Thyroid gland (tissue), 4 donors: ENCODE results near the gene MYO18B. TPM values are rescaled to one million over a fixed set of nuclear protein-coding genes. Genes with fewer than 3 reads are reported as not detected.

ENCODE experiments used
- DNase-seq, 2 donors: peaks; one replicate each; pipeline ENCODE4 v3.0.0-alpha.2; 2019
- H3K27ac ChIP-seq, 3 donors: fragments of 200-600 bp; sonication (generic); 1 replicate in 2 of 3; 2 replicates in 1 of 3; pipeline ENCODE4 v1.5.1; 2016 to 2019; ENCODE audit warnings: mild to moderate bottlenecking in 1 of 3, moderate library complexity in 1 of 3
- H3K27me3 ChIP-seq: fragments of 200-600 bp; sonication (generic); one replicate; pipeline ENCODE4 v1.5.1; 2019
- H3K36me3 ChIP-seq, 2 donors: fragments of 200-600 bp; sonication (generic); one replicate each; pipeline ENCODE4 v1.5.1; 2016 to 2019
- H3K4me1 ChIP-seq, 2 donors: fragments of 200-600 bp; sonication (generic); one replicate each; pipeline ENCODE4 v1.5.1; 2017 to 2019
- H3K4me3 ChIP-seq, 3 donors: fragments of 200-600 bp; sonication (generic); replicated peaks in 1 of 3; 1 replicate in 2 of 3; 2 replicates in 1 of 3; pipeline ENCODE4 v1.5.1; 2016; ENCODE audit warnings: mild to moderate bottlenecking in 1 of 3
- H3K9me3 ChIP-seq: fragments of 200-600 bp; sonication (generic); one replicate; pipeline ENCODE4 v1.5.1; 2017
- CTCF ChIP-seq, 6 experiments: fragments of 200-600 bp in 3 of 6; fragments of 450-650 bp in 3 of 6; sonication (generic) in 3 of 6; IDR thresholded peaks; one replicate each; pipeline ENCODE4 v1.5.1; 2016 to 2019; ENCODE audit warnings: antibody characterized with exemption in 6 of 6, mild to moderate bottlenecking in 2 of 6, inconsistent platforms in 1 of 6, moderate library complexity in 1 of 6
- POLR2A ChIP-seq, 2 donors: fragments of 450-650 bp; IDR thresholded peaks; one replicate each; pipeline ENCODE4 v1.6.1; 2017; ENCODE audit warnings: antibody characterized with exemption in 2 of 2, mild to moderate bottlenecking in 2 of 2, moderate library complexity in 1 of 2
- WGBS, 2 donors: methylation state at CpG; one replicate each; pipeline ENCODE4 v1.1.5; 2017; 5-methylcytosine and 5-hydroxymethylcytosine counted together
- intact Hi-C: fragments of 100-400 bp; cut with DNase I; formaldehyde crosslinking; loops from one replicate; pipeline ENCODE4 v1.15.1; 2023
- total RNA-seq, 4 donors: library from RNA; depleted of rRNA; stranded (reverse); fragments of >200 nt; gene quantifications; one replicate each; pipeline ENCODE4 v1.2.3, GENCODE V29; 2016

Gene MYO18B
- total RNA-seq, 4 donors from 2014 or later, result 0.33 TPM; not detected in 3

GRCh38 chr22:25712661-25713400, 29.2 kb upstream of the MYO18B start:
- Histone ChIP-seq H3K27me3 (no peaks in the 10 kb centered on the region), H3K4me3 (no peak overlapping the region), H3K27ac (peak overlapping the region; percentile 24 to 68 (median 32)), H3K9me3 (no peaks in the 10 kb centered on the region), H3K36me3 (no peaks in the 10 kb centered on the region), H3K4me1 (peaks cover 15% of the 10 kb centered on the region in 2 donors)
- intact Hi-C loops, result no loop called here
- DNase-seq, result peak; percentile 81 to 84
- TF ChIP-seq POLR2A (IDR thresholded peaks at IDR 0.05) (no peak), CTCF (IDR thresholded peaks at IDR 0.05) (no peak)
- WGBS, 2 donors, result 32 to 50% methylated on average over 7 of the region's 7 CpGs

DNA sequence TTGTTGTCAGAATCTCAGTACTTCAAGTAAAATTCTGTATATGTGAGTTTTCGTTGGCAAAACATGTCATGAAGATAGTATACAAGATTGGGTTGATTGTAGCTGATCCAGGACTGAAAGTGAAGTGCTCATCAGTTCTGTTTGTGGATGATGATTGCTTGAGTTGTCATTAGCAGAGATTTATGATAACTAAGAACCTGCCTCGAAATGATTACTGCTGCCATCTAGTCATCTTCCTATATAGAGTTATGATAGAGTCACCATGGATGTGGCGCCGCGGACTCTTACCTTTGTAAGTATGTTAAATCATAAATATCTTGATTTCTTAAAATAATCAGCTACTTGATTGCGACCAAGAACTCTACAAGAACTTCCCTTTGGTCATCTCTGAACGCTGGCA, 27.9 kb upstream of the MYO18B start:
- Histone ChIP-seq H3K4me3 (no peak overlapping the region), H3K27me3 (no peaks in the 10 kb centered on the region), H3K9me3 (no peaks in the 10 kb centered on the region), H3K27ac (no peak overlapping the region), H3K4me1 (peaks cover 15% of the 10 kb centered on the region in 2 donors), H3K36me3 (no peaks in the 10 kb centered on the region)
- DNase-seq, result no peak
- no peak for TF ChIP-seq CTCF (IDR thresholded peaks at IDR 0.05)
- TF ChIP-seq POLR2A (IDR thresholded peaks at IDR 0.05), result no peak
- intact Hi-C loops, result no loop called here
- WGBS, 2 donors, result 94 to 95% methylated on average over 7 of the region's 7 CpGs

DNA sequence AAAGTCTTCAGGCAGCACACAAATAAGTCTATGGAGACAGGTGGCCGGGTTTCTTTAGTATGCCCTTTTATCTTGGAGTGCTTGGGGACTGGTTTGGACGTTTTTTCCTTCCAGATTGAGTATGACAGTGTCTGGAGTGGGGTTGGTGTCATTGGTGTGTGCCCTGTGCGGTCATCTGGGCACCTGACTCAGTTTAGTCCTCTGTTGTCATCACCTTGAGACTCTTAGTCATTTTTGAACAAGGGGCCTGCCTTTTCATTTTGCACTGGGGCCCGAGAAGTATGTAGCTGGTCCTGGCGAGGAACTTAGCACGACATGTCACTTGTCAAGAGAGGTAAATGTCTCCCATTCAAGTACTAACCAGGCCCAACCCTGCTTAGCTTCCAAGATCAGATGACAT, 27.2 kb upstream of the MYO18B start:
- Histone ChIP-seq H3K9me3 (no peaks in the 10 kb centered on the region), H3K27ac (no peak overlapping the region), H3K4me1 (peaks cover 15% of the 10 kb centered on the region in 2 donors), H3K27me3 (no peaks in the 10 kb centered on the region), H3K4me3 (no peak overlapping the region), H3K36me3 (no peaks in the 10 kb centered on the region)
- intact Hi-C loops, result no loop called here
- TF ChIP-seq CTCF (IDR thresholded peaks at IDR 0.05), result no peak
- no peak for TF ChIP-seq POLR2A (IDR thresholded peaks at IDR 0.05)
- 81 to 87% methylated on average over 6 of the region's 6 CpGs for WGBS, 2 donors
- no peak for DNase-seq

DNA sequence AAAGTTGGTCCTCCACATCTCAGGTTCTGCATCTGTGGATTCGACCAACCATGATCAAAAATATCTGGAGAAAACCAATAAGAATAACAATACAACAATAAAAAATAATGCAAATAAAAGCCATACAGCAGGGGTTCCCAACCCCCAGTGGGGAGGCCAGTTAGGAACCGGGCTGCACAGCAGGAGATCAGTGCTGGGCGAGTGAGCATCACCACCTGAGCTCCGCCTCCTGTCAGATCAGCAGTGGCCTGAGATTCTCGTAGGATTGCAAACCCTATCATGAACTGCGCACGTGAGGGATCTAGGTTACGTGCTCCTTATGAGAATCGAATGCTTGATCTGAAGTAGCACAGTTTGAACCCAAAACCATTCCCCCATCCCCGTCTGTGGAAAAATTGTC, 25.4 kb upstream of the MYO18B start:
- H3K36me3 ChIP-seq, result no peaks in the 10 kb centered on the region
- no peak for DNase-seq
- H3K27me3 ChIP-seq, result no peaks in the 10 kb centered on the region
- no peak overlapping the region for H3K27ac ChIP-seq
- TF ChIP-seq CTCF (IDR thresholded peaks at IDR 0.05) (no peak), POLR2A (IDR thresholded peaks at IDR 0.05) (no peak)
- 91% methylated on average over 10 of the region's 10 CpGs for WGBS, 2 donors
- H3K4me1 ChIP-seq, result peaks cover 14 to 15% of the 10 kb centered on the region in 2 donors
- no peak overlapping the region for H3K4me3 ChIP-seq
- intact Hi-C loops, result no loop called here
- H3K9me3 ChIP-seq, result no peaks in the 10 kb centered on the region

DNA sequence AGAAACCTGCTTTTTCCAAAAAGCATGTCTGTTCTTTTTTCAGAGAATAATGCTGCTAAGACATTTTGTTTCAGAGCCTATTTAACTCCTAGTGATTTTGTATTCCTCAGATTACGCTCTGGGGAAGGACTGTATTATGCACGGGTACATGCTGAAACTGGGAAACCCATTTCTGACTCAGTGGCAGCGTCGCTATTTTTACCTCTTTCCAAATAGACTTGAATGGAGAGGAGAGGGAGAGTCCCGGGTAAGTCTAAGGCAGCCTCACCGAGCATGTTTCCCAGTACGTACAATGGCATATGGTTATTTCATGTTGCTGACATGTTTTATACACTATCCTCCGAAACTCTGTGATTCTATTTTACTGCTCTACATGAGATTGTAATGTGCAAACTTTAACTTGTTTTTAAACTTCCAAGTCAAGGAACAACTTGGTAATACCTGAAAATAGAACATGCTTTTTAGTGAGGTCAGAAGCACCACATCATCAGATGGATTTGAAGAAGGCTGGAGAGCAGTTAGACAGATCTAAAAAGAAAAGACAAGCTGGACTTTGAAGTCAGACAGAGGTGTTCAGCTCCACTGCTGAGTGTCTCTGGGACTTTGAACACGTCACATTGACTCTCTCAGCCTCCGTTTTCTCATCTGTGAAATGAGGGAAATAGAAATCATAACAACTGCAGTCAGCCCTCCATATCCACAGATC, 23.7 kb upstream of the MYO18B start:
- H3K27ac ChIP-seq, result no peak overlapping the region
- no peak for DNase-seq
- peaks cover under 1 to 3% of the 10 kb centered on the region in 2 donors for H3K4me1 ChIP-seq
- no peaks in the 10 kb centered on the region for H3K27me3 ChIP-seq
- intact Hi-C loops, result no loop called here
- TF ChIP-seq POLR2A (IDR thresholded peaks at IDR 0.05), result no peak
- no peak for TF ChIP-seq CTCF (IDR thresholded peaks at IDR 0.05)
- no peak overlapping the region for H3K4me3 ChIP-seq
- H3K9me3 ChIP-seq, result no peaks in the 10 kb centered on the region
- WGBS, 2 donors, result 86 to 88% methylated on average over 10 of the region's 10 CpGs
- H3K36me3 ChIP-seq, result peaks cover 0 to 4% of the 10 kb centered on the region in 2 donors
